Chondrocyte (in vitro differentiated cells): ENCODE measurements around the gene KCNQ2. TPM values are rescaled to one million over a fixed set of nuclear protein-coding genes. Genes with fewer than 3 reads are reported as not detected.

Experiments
- DNase-seq: peaks from one replicate; pipeline ENCODE4 v3.0.0; 2021; ENCODE audit warnings: mixed read lengths, low spot score
- H3K27ac Mint-ChIP-seq: one replicate; pipeline ENCODE4 v1.8.0; 2021; ENCODE audit warnings: mild to moderate bottlenecking, moderate library complexity, mixed read lengths; ENCODE audit not compliant: unreplicated experiment
- H3K27me3 Mint-ChIP-seq: 2 replicates; pipeline ENCODE4 v1.8.0; 2021; ENCODE audit warnings: low read depth, mixed read lengths
- H3K36me3 Mint-ChIP-seq: 2 replicates; pipeline ENCODE4 v1.8.0; 2021; ENCODE audit warnings: low read depth, mixed read lengths
- H3K4me1 Mint-ChIP-seq: 2 replicates; pipeline ENCODE4 v1.8.0; 2021; ENCODE audit warnings: low read depth, mild to moderate bottlenecking, mixed read lengths
- H3K4me3 Mint-ChIP-seq: one replicate; pipeline ENCODE4 v1.8.0; 2021; ENCODE audit warnings: mild to moderate bottlenecking, moderate library complexity, mixed read lengths; ENCODE audit not compliant: unreplicated experiment
- H3K9me3 Mint-ChIP-seq: 2 replicates; pipeline ENCODE4 v1.8.0; 2021; ENCODE audit warnings: low read depth, mixed read lengths
- total RNA-seq: library from RNA; stranded (reverse); gene quantifications from 3 replicates; pipeline ENCODE4 v1.2.1, GENCODE V29; 2021
- TF ChIP-seq, protein P1 (sequence below): fragments of 200-600 bp; sonication (generic); IDR thresholded peaks from 2 replicates; pipeline ENCODE4 v1.5.0; 2021; ENCODE audit warnings: antibody characterized with exemption, mild to moderate bottlenecking, moderate library complexity

KCNQ2 gene
- total RNA-seq, 1 donor from 2014 or later = not detected

DNA sequence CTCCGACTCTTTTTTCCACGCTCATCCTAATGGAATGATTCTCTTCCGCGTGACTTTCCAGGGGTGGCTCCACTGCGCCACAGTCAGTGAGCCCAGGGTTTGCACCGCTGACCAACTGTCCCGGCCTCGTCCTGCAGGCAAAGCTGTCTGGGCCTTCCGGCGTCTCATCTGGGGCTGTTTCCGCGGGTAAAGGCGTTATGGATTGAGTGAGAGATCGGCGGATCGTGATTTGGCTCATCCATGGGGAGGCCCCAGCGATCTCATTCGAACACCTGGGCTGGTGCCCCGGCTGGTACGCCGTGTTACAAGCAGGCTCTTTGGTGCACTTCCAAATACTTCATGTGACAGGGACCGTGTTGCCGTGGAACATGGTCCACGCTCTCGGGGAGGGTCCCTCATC, 47.8 kb downstream of the KCNQ2 start:
- TF ChIP-seq, protein P1, sequence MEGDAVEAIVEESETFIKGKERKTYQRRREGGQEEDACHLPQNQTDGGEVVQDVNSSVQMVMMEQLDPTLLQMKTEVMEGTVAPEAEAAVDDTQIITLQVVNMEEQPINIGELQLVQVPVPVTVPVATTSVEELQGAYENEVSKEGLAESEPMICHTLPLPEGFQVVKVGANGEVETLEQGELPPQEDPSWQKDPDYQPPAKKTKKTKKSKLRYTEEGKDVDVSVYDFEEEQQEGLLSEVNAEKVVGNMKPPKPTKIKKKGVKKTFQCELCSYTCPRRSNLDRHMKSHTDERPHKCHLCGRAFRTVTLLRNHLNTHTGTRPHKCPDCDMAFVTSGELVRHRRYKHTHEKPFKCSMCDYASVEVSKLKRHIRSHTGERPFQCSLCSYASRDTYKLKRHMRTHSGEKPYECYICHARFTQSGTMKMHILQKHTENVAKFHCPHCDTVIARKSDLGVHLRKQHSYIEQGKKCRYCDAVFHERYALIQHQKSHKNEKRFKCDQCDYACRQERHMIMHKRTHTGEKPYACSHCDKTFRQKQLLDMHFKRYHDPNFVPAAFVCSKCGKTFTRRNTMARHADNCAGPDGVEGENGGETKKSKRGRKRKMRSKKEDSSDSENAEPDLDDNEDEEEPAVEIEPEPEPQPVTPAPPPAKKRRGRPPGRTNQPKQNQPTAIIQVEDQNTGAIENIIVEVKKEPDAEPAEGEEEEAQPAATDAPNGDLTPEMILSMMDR = no peak
- Mint-ChIP-seq H3K36me3 (peaks cover 3% of the 10 kb centered on the region), H3K9me3 (peaks cover 5% of the 10 kb centered on the region), H3K4me1 (no peaks in the 10 kb centered on the region), H3K27ac (no peak overlapping the region), H3K4me3 (no peak overlapping the region), H3K27me3 (peaks cover 22% of the 10 kb centered on the region)
- DNase-seq = no peak

DNA sequence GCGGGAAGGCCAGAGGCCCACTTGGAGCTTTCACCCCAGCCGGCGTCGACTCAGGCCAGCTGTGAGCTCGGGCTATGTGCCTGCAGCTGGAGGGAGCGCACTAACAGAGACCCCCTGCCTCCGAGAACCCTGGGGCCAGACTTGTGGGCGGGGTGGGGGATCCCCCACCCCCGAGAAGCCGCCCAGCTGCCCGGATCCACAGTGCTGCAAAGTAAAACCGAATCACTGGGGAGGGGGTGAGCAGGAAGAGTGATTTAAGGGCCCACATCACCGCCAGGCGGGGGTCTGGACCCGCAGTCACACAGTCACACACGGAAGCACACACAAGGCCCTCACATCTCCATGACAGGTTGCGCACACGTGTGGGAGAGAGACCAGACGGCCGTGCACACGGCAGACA, 48.7 kb downstream of the KCNQ2 start:
- peaks cover 3% of the 10 kb centered on the region for H3K36me3 Mint-ChIP-seq

DNA sequence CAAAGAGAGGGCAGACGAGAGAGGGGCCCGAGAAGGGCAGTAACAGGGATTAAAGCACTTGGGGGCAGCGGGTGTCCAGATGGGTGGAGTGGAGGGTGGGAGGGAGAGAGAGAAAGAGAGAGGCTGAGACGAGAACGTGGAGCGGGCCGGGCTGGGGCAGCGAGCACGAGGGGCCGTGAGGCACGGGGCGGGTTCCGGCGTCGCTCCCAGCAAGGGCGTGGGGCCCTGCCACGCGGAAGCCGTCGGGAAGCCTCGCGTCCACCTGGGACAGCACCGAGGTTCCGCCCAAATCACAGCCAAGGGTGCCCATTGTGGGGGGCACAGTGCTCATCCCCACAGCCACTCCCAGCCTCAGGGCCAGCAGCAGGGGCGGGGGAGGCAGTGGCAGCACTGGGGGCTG, 49.8 kb downstream of the KCNQ2 start:
- Mint-ChIP-seq H3K9me3 (peaks cover 5% of the 10 kb centered on the region), H3K4me1 (no peaks in the 10 kb centered on the region), H3K4me3 (no peak overlapping the region), H3K27ac (no peak overlapping the region), H3K27me3 (peaks cover 25% of the 10 kb centered on the region), H3K36me3 (peaks cover 3% of the 10 kb centered on the region)
- DNase-seq = no peak
- TF ChIP-seq, protein P1 = no peak

More for the DNA sequence above, 48.7 kb downstream of the KCNQ2 start:
- no peak for DNase-seq
- Mint-ChIP-seq H3K4me3 (no peak overlapping the region), H3K27ac (no peak overlapping the region), H3K9me3 (peaks cover 5% of the 10 kb centered on the region), H3K27me3 (peaks cover 22% of the 10 kb centered on the region), H3K4me1 (no peaks in the 10 kb centered on the region)
- TF ChIP-seq, protein P1 = no peak

DNA sequence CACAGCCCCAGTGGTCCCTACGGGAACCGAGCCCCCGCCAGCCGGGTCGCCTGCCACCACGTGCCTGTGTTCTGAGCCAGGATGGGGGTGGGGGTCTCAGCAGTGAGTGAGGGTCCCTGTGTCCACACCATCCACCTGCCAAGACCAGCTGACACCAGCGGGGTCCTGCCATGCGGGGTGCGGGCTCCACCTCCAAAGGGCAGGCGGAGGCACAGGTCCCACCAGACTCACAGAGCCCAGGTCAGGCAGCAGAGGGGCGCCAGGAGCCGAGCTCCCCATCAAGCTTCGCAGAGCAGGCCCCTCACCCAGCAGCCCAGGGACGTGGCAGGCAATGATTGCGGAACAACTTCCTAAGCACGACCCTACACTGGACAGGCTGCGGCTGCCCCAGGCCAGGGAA, 50.5 kb downstream of the KCNQ2 start:
- Mint-ChIP-seq H3K4me1 (peaks cover 6% of the 10 kb centered on the region), H3K9me3 (peaks cover 2% of the 10 kb centered on the region), H3K27me3 (peaks cover 30% of the 10 kb centered on the region), H3K27ac (no peak overlapping the region), H3K4me3 (no peak overlapping the region), H3K36me3 (peaks cover 3% of the 10 kb centered on the region)
- no peak for DNase-seq
- TF ChIP-seq, protein P1 = no peak

DNA sequence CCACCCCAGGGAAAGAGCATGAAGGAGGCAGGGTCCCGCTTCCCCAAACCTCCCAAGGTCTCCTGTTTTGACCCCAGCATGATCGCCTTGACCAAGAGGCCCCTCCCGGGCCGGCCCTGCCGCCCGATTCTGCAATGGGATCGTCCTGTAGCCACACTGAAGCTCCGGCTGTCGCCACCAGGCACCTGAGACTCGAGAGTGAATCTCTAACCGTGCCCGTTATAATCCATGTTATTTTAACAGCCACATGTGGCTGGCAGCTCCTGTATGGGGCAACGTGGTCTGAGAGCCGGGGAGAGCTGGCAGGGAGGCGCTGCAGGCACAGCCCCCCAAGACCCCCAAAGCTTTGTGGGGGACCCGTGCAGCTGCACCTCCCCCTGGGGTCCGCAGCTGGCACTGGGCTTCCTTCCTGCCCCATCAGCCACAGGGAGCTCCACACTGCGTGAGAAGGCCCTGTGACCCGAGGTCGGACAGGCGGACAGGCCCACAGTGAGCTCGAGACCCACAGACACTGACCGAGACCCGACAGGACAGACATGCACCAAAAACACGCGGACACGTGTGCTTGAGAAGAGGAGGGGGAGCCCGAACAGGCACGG, 51.3 kb downstream of the KCNQ2 start:
- H3K4me3 Mint-ChIP-seq = no peak overlapping the region

More for the DNA sequence above, 51.3 kb downstream of the KCNQ2 start:
- Mint-ChIP-seq H3K36me3 (peaks cover 1% of the 10 kb centered on the region), H3K9me3 (peaks cover 2% of the 10 kb centered on the region), H3K27me3 (peaks cover 26% of the 10 kb centered on the region), H3K27ac (no peak overlapping the region), H3K4me1 (peaks cover 7% of the 10 kb centered on the region)
- DNase-seq = no peak
- TF ChIP-seq, protein P1 = no peak
